ENCODE results near the gene SAG.

DNA sequence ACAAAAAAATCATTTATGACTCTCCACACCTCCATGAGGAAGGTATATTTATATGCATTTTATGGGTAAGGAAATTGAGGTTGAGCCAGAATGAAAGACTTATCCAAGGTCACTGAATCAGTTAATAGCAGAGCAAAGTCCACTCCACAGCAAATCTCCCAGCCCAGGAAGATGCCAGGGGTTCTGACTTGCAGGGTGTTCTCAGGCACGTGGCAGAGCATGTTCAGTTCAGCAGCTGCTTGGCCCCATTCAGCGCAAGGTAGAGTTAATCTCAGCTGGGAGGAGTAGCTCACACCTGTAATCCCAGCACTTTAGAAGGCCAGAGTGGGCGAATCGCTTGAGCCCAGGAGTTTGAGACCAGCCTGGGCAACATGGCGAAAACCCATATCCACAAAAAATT, 28.9 kb downstream of the SAG start:
- TF ChIP-seq, protein P1, sequence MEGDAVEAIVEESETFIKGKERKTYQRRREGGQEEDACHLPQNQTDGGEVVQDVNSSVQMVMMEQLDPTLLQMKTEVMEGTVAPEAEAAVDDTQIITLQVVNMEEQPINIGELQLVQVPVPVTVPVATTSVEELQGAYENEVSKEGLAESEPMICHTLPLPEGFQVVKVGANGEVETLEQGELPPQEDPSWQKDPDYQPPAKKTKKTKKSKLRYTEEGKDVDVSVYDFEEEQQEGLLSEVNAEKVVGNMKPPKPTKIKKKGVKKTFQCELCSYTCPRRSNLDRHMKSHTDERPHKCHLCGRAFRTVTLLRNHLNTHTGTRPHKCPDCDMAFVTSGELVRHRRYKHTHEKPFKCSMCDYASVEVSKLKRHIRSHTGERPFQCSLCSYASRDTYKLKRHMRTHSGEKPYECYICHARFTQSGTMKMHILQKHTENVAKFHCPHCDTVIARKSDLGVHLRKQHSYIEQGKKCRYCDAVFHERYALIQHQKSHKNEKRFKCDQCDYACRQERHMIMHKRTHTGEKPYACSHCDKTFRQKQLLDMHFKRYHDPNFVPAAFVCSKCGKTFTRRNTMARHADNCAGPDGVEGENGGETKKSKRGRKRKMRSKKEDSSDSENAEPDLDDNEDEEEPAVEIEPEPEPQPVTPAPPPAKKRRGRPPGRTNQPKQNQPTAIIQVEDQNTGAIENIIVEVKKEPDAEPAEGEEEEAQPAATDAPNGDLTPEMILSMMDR (IDR thresholded peaks at IDR 0.05 in 2 of 3, conservative IDR thresholded peaks at IDR 0.05 in 1 of 3; ENCODE audit: control insufficient read depth in 2 of 3, extremely low read depth in 1 of 3, insufficient read depth in 1 of 3, low read depth in 3 of 3, low read length in 3 of 3) = no peak
- no peak for TF ChIP-seq HDAC2 (IDR thresholded peaks at IDR 0.05)
- TF ChIP-seq NR2C1 (IDR thresholded peaks at IDR 0.05) = no peak
- no peak for TF ChIP-seq CBX3 (IDR thresholded peaks at IDR 0.05; ENCODE audit: borderline replicate concordance, low read depth)
- no peak for TF ChIP-seq EZH2 (IDR thresholded peaks at IDR 0.05; ENCODE audit: borderline replicate concordance, control insufficient read depth, low read depth, low read length)
- no peak for TF ChIP-seq CEBPB (IDR thresholded peaks at IDR 0.05; ENCODE audit: borderline replicate concordance in 1 of 2, low read depth in 2 of 2, low read length in 2 of 2)
- no peak for TF ChIP-seq KDM1A (IDR thresholded peaks at IDR 0.05; ENCODE audit: borderline replicate concordance)
